Measurements from ENCODE around the gene REEP3.
"Not testable (repeated sequence)": the region's sequence is repeated elsewhere in the genome, so short reads cannot be mapped to it uniquely, and the experiment has no call there.

REEP3 gene

GRCh38 chr10:63630085-63630930, 109.1 kb downstream of the REEP3 start:
- peak; percentile 86 for DNase-seq (ENCODE audit: low read depth)

DNA sequence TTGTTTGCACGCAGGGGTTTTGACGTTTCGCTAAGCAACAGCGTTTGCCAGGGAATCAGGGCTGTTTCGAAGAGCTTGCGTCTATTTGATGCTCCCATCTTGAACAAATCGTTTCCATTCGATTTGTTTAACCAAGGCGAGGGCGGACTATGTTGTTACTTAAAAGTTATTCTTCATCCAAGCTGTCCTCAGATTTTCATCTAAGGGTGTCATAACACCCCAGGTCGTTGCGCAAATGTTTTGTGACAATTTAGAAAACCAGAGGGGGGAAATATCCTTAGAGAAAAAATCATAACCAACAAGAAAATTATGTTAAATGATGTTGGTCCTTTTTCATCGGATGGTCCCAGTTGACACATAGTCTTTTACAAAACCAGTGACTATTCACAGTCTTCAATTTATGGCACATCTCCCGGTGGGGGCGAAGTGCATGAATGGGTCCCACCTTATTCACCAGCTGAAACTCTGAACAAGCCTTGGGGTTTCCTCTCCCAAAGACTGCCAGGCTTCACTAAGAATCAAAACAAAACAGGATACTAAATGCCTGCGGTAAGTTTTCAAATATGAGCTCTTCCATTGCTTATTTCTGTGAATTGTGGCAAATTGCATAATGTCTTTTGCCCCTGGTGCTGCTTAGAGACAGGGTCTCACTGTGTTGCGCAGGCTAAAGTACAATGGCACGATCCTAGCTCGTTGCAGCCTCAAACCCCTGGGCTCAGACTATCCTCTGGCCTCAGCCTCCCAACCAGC, 109.9 kb downstream of the REEP3 start:
- DNase-seq (ENCODE audit: low read depth), result no peak

DNA sequence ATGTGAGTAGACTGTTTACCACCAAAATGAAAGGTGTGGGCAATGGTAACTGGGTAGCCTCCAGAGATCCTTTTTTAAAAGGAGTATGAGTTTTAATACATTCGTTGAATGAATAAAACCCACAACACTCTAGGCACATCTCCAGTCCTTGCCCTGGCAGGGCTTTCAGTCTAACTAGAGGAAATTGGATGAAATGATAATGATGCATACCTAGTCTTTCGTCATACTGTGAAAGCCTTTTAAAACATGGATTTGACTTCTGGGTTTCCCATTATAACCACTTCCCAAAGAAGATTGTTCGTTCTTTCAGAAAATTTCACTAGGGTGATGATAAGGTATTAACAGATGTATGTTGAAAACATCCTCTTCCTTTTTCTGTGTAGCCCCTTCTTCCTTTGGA, 110.8 kb downstream of the REEP3 start:
- DNase-seq (ENCODE audit: low read depth), result no peak

GRCh38 chr10:63633677-63634487, 112.7 kb downstream of the REEP3 start:
- DNase-seq (ENCODE audit: low read depth), result no peak

DNA sequence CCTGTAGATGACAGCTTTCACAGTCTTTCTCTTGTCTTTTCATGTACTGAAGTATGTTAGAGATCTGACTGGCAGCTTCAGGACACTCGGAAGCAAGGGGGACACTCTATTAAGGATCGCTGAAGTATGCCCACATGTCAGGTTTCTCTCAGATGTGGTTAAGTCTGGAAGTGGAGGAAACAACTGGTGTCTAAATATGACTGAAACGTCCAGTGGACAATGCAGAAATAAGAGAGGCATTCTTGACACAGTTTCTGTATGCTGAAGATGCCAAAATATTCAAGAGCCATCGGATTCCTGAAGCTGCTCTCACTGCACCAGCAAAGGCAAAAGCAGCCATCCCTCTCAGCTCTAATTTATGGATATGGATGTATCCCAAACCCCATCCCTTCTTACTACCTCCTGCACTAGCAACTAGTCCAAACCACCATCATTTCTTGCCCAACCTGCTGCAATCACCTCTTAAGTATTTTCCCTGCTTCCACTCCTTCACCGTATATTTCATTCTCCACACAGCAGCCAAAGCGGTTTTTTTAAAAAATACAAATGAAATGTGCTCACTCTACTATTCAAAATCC, 113.4 kb downstream of the REEP3 start:
- DNase-seq (ENCODE audit: low read depth), result no peak

DNA sequence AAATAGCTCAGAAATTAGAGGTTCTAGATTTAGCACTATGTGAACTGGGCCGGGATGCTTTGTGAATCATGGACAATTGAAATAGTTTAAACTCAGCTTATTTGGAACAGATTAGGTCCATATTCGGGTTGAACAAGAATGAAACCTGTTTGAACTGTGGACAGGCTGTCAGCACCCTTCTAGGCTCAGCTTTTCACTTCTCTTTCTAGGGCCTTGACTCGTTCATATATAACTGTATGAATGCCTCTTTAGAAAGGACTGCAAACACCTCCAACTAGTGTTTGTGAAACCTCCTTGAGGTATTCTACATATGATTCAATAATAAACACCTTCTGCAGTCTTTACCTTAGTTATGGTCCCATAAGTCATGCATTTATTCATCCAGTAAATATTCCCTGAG, 115.6 kb downstream of the REEP3 start:
- DNase-seq (ENCODE audit: low read depth), result no peak

GRCh38 chr10:63637901-63638327, 116.7 kb downstream of the REEP3 start:
- DNase-seq (ENCODE audit: low read depth), result no peak

DNA sequence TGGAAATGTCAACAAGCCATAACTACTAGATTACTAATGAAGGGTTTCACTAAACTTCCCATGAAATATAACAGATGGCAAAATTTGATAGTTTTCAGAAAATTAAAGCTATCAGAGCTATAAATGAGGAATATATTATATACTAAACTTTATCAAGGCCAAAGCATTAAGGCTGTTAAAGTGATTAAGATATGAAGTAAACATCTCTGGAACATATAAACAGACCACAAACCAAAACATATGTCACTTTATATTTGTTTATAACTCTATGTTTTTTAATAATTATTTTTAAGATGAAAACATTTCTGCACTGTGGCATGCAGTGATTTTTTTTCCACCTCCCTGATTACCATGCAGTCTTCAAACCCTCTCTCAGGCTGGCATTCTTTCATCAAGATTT, 120.2 kb downstream of the REEP3 start:
- no peak for DNase-seq (ENCODE audit: low read depth)

- no peak for DNase-seq (ENCODE audit: low read depth)
Observed at GRCh38 chr10:63641799-63642198, 120.6 kb downstream of the REEP3 start.

DNA sequence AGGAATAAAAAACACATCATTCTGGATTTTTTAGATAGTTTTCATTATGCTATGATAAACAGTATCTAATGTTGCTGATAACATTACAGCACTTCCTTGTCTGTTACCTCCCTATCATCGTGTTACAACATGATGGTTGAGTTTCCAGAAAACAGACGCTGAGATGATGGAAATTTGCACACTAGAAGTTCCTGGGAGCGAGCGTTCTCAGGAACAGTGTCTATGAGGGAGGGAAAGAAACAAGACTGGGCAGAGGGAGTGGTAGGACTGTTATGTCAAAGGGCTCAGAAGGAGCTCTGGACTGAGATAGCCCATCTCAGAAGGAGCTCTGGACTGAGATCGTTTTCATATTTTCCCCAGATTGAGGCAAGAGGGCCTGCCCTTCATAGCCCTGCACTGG, 121.6 kb downstream of the REEP3 start:
- DNase-seq (ENCODE audit: low read depth), result no peak

DNA sequence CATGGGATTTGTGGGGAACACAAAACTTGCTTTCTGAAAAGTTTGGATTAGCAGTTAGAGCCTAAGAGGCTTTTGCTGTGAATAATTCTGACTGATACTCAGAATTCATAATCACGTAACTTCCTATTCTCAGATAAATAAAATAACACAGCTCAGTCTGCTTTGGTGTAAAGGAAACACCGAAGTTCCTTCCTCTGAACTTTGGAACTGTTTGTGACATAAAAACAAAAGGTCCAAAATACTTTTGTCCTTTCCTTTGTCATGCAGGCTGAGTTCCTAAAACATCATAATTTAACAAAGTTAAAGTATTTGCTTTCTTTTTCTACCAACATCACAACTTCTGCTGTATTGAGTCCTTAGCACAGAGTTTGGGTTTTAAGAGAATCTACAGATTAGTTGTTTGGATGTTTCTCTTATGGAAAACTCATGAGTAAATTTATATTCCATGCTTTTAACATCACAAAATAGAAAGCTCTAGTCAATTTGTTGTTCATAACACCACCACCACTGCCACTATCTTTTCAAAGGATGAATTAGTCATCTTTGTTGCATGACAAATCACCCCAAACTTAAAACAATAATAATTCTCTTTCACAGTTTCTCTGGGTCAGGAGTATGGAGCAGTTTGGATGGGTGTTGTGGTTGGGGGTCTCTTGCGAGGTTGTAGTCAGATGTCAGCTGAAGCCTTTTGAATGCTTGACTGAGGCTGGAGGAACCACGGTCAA, 123.4 kb downstream of the REEP3 start:
- DNase-seq (ENCODE audit: low read depth), result no peak

GRCh38 chr10:63645195-63645594, 124.0 kb downstream of the REEP3 start:
- DNase-seq (ENCODE audit: low read depth), result no peak

DNA sequence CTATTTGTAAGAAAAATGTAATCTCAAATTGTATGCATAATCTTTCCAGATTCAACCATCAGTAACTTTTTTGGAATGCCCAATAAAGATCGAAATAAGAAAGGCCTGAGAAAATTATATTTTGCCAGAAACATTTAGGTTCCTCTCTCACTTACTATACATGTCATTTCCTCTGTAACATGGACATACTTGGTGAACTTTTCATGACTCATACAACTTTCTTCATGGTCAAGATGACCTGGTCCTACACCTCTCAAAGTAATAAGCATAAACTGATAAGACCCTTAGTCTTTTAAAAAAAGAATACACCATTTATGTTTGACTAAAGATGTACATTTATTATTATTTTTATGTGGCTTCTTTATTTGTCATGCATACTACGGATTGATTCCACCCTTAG, 125.3 kb downstream of the REEP3 start:
- no peak for DNase-seq (ENCODE audit: low read depth)

- no peak for DNase-seq (ENCODE audit: low read depth)
Observed at GRCh38 chr10:63651864-63652263, 130.7 kb downstream of the REEP3 start.

DNA sequence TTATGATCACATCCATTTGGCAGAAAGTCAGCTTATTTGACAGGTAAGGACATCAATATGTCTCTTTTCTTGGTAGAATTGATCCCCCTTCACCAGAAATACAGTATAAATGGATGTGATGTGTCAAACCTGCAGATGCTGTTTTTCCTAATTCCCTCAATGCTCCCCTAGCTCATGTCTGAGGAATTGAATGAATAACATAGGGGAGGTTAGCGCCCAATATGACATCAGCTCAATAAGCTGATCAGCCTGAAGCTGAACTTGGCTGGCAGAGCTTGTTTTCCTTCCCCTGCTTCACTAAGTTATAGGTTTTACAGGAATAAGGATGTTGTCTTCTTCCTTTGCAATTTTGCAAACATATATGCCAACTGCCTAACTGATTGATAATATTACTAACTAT, 132.5 kb downstream of the REEP3 start:
- DNase-seq (ENCODE audit: low read depth), result no peak

- DNase-seq (ENCODE audit: low read depth), result no peak
Observed at GRCh38 chr10:63657761-63658160, 136.6 kb downstream of the REEP3 start.

GRCh38 chr10:63660941-63661340, 139.7 kb downstream of the REEP3 start:
- not testable (repeated sequence) for DNase-seq (ENCODE audit: low read depth)

DNA sequence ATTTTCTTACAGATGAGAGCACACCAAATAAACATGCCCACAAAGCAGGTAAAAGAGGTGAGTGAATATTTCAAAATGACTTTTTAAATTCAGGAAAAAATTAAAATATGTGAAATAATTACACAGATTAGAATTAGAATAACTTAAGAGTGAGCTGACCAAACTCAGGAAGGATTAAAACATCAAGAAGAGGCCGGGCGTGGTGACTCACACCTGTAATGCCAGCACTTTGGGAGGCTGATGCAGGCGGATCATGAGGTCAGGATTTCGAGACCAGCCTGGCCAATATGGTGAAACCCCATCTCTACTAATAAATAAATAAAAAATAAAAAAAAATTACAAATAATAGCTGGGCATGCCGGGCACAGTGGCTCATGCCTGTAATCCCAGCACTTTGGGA, 140.1 kb downstream of the REEP3 start:
- no peak for DNase-seq (ENCODE audit: low read depth)

DNA sequence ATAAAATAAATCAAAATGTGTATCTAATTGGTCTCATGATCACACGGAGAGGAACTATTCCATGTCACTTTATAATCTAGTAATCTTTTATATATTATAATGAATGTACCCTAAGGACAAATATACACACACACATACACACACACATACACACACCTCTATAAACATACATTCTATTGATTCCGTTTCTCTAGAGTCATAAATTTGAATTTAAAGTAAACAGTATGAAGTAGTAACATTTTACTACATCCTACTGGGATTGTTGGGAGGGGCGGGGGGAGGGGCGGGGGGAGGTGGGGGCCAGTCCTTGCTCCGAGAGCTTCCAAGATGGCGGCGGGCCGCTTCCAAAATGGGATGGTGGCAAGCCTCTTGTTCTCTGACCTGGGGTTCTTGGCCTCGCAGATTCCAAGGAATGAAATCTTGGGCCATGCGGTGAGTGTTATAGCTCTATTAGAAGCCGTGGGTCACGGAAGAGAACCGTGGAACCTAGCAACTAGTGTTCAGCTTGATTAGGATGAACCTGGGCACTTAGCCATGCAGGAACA, 143.2 kb downstream of the REEP3 start:
- no peak for DNase-seq (ENCODE audit: low read depth)

DNA sequence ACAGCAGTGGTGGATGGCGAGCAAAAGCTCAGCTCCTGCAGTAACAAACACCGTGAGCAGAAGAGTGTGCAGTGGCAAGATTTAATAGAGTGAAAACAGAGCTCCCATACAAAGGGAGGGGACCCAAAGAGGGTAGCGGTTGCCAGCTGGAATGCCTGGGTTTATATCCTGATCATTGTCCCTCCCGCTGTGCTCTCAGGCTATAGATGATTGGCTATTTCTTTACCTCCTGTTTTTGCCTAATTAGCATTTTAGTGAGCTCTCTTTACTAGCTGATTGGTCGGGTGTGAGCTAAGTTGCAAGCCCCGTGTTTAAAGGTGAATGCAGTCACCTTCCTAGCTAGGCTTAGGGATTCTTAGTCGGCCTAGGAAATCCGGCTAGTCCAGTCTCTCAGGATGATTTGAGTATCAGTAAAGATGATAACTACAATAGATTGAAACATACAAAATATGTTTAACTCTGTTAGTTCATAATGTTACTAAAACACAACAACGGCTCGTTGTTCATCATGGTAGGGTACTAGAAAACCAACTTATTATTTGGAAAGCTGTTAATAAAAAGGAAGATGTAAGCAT, 143.9 kb downstream of the REEP3 start:
- DNase-seq (ENCODE audit: low read depth), result not testable (repeated sequence)

- DNase-seq (ENCODE audit: low read depth), result no peak
Observed at GRCh38 chr10:63665670-63666134, 144.5 kb downstream of the REEP3 start.

Data from GM04504 (cell line).